Caco-2 (cell line): ENCODE measurements around the gene FAM187B. TPM values are rescaled to one million over a fixed set of nuclear protein-coding genes. Genes with fewer than 3 reads are reported as not detected.
A peak's percentile ranks its signal among the peaks of the same experiment; 100 is the strongest.
"Not testable (repeated sequence)": the region's sequence is repeated elsewhere in the genome, so short reads cannot be mapped to it uniquely, and the experiment has no call there.

Experiments
- BruUV-seq: library from RNA; stranded (reverse); fragments of 400-500 nt; replicated peaks from 2 replicates; lab custom pipeline; 2021; lab: Mats Ljungman, UMichigan
- CTCF ChIA-PET: fragments of 300-600 bp; sonication (Branson Sonifier 250); formaldehyde crosslinking; loops from one replicate; lab custom pipeline; 2022; ENCODE audit warnings: antibody characterized with exemption; lab: Charles Lee
- POLR2A ChIA-PET: fragments of 300-600 bp; sonication (Branson Sonifier 250); formaldehyde crosslinking; loops from one replicate; lab custom pipeline; 2022; ENCODE audit warnings: antibody characterized with exemption; lab: Charles Lee
- DNase-seq, 2 experiments: peaks; one replicate each; pipeline versions ENCODE4 v3.0.0 to v3.0.0-alpha.2; 2020 to 2022
- H3K27me3 ChIP-seq: replicated peaks from 2 replicates; pipeline ENCODE4 v1.6.0; 2011; ENCODE audit warnings: low read length; ENCODE audit not compliant: control insufficient read depth, insufficient read depth
- H3K36me3 ChIP-seq: 2 replicates; pipeline ENCODE4 v1.5.1; 2011; ENCODE audit warnings: low read length; ENCODE audit not compliant: control insufficient read depth, insufficient read depth
- H3K4me1 ChIP-seq: fragments of 250-450 bp; sonication (Bioruptor Pico); 2 replicates; pipeline ENCODE4 v1.5.1; 2020; ENCODE audit warnings: mild to moderate bottlenecking
- H3K4me3 ChIP-seq: 2 replicates; pipeline ENCODE4 v1.5.1; 2011; ENCODE audit warnings: low read depth, mild to moderate bottlenecking, control low read depth, low read length
- H3K9me3 ChIP-seq: fragments of 250-450 bp; sonication (Bioruptor Pico); 2 replicates; pipeline ENCODE4 v1.5.1; 2020; ENCODE audit warnings: mild to moderate bottlenecking, moderate library complexity
- H3K27ac Mint-ChIP-seq: one replicate; pipeline ENCODE4 v1.8.0; 2022; ENCODE audit warnings: mixed read lengths; ENCODE audit not compliant: unreplicated experiment
- H3K27me3 Mint-ChIP-seq: one replicate; pipeline ENCODE4 v1.8.0; 2022; ENCODE audit warnings: mixed read lengths; ENCODE audit not compliant: insufficient read depth, unreplicated experiment
- H3K36me3 Mint-ChIP-seq: one replicate; pipeline ENCODE4 v1.8.0; 2022; ENCODE audit warnings: mild to moderate bottlenecking, mixed read lengths; ENCODE audit not compliant: insufficient read depth, unreplicated experiment
- H3K4me1 Mint-ChIP-seq: one replicate; pipeline ENCODE4 v1.8.0; 2022; ENCODE audit warnings: low read depth, mixed read lengths; ENCODE audit not compliant: unreplicated experiment
- H3K4me3 Mint-ChIP-seq: one replicate; pipeline ENCODE4 v1.8.0; 2022; ENCODE audit warnings: mild to moderate bottlenecking, moderate library complexity, mixed read lengths; ENCODE audit not compliant: unreplicated experiment
- H3K9me3 Mint-ChIP-seq: one replicate; pipeline ENCODE4 v1.8.0; 2022; ENCODE audit warnings: mixed read lengths; ENCODE audit not compliant: unreplicated experiment
- intact Hi-C: fragments of 100-400 bp; cut with micrococcal nuclease; formaldehyde crosslinking; loops from one replicate; pipeline ENCODE4 v1.10.0; 2022; ENCODE audit not compliant: unreplicated experiment
- total RNA-seq: library from RNA; stranded (reverse); gene quantifications from 2 replicates; pipeline ENCODE4 v1.2.3, GENCODE V29; 2022
- TF ChIP-seq, protein P1 (sequence below), 2 experiments: fragments of 200-600 bp in 1 of 2; IDR thresholded peaks; 1 replicate in 1 of 2; 2 replicates in 1 of 2; pipeline versions ENCODE4 v1.5.1 to v1.8.0; 2011 to 2022; ENCODE audit warnings: antibody characterized with exemption in 1 of 2, control low read depth in 1 of 2, inconsistent platforms in 1 of 2, low read depth in 1 of 2, low read length in 1 of 2, mild to moderate bottlenecking in 1 of 2, moderate library complexity in 1 of 2; ENCODE audit not compliant: insufficient read depth in 1 of 2, severe bottlenecking in 1 of 2, unreplicated experiment in 1 of 2

FAM187B gene
- total RNA-seq, 1 experiment from 2014 or later: not detected

DNA sequence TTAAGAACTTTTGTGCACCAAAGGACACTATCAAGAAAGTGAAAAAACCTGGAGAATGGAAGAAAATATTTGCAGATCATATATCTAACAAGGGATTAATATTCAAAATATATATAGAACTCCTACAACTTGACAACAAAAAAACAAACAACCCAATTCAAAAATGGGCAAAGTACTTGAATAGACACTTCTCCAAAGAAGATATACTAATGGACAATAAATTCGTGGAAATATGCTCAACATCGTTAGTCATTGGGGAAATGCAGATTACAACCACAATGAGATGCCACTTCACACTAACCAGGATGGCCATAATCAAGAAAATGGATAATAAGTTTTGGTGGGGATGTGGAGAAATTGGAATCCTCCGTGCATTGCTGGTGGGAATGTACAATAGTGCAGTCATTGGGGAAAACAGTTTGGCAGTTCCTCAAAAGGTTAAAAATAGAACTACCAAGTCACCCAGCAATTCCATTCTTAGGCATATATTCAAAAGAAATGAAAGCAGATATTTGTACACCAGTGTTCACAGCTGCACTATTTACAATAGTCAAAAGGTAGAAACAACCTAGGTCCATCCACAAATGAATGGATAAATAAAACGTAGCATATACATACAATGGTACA, 18.0 kb upstream of the FAM187B start:
- CTCF ChIA-PET: no interaction called here

DNA sequence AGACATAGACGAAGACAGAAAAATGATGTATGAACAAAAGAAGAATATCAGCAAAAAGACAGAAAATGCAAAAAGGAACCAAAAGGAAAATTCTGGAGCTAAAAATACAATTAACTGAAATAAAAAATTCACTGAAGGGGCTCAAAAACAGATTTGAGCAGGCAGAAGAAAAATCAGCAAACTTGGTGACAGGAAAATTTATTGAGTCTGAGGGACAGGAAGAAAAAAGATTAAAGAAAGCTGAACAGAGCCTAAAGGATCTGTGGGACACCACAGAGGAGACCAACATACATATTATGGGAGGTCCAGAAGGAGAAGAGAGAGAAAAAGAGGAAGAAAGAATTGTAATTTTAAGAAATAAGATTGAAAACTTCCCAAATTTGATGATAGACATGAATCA, 12.9 kb upstream of the FAM187B start:
- H3K27me3 Mint-ChIP-seq: peaks cover 4% of the 10 kb centered on the region
- peaks cover 12% of the 10 kb centered on the region for H3K9me3 Mint-ChIP-seq
- intact Hi-C loops: loop anchor here (10.0 kb wide), 1 partner anchor 177 kb away; no protein-coding TSS in a partner anchor
- DNase-seq: no peak
- no peak overlapping the region for H3K4me3 ChIP-seq
- no peaks in the 10 kb centered on the region for H3K36me3 ChIP-seq
- peaks cover under 1% of the 10 kb centered on the region; the same call in 1 of the 2 replicates for H3K4me1 ChIP-seq
- H3K27me3 ChIP-seq: no peaks in the 10 kb centered on the region; the same call in 1 of the 2 replicates
- H3K4me3 Mint-ChIP-seq: no peak overlapping the region
- POLR2A ChIA-PET: no interaction called here
- no peak overlapping the region for H3K27ac Mint-ChIP-seq
- TF ChIP-seq, protein P1, sequence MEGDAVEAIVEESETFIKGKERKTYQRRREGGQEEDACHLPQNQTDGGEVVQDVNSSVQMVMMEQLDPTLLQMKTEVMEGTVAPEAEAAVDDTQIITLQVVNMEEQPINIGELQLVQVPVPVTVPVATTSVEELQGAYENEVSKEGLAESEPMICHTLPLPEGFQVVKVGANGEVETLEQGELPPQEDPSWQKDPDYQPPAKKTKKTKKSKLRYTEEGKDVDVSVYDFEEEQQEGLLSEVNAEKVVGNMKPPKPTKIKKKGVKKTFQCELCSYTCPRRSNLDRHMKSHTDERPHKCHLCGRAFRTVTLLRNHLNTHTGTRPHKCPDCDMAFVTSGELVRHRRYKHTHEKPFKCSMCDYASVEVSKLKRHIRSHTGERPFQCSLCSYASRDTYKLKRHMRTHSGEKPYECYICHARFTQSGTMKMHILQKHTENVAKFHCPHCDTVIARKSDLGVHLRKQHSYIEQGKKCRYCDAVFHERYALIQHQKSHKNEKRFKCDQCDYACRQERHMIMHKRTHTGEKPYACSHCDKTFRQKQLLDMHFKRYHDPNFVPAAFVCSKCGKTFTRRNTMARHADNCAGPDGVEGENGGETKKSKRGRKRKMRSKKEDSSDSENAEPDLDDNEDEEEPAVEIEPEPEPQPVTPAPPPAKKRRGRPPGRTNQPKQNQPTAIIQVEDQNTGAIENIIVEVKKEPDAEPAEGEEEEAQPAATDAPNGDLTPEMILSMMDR (IDR thresholded peaks at IDR 0.05; ENCODE audit: insufficient read depth in 1 of 2, low read depth in 1 of 2, low read length in 1 of 2, severe bottlenecking in 1 of 2, unreplicated experiment in 1 of 2): no peak
- CTCF ChIA-PET: no interaction called here
- no TSS peak for BruUV-seq
- no peaks in the 10 kb centered on the region for H3K4me1 Mint-ChIP-seq
- peaks cover 13% of the 10 kb centered on the region for H3K9me3 ChIP-seq
- H3K36me3 Mint-ChIP-seq: peaks cover 4% of the 10 kb centered on the region

More for the DNA sequence above, 18.0 kb upstream of the FAM187B start:
- Mint-ChIP-seq H3K4me3 (peak overlapping the region; percentile 86), H3K27ac (peak overlapping the region; percentile 94), H3K4me1 (peaks cover 21% of the 10 kb centered on the region), H3K9me3 (peaks cover 12% of the 10 kb centered on the region), H3K36me3 (peaks cover 44% of the 10 kb centered on the region), H3K27me3 (peaks cover 4% of the 10 kb centered on the region)
- peaks cover 8% of the 10 kb centered on the region for H3K9me3 ChIP-seq
- POLR2A ChIA-PET: no interaction called here
- no peak overlapping the region; the same call in 1 of the 2 replicates for H3K4me3 ChIP-seq
- intact Hi-C loops: loop anchor here (5.0 to 10.0 kb wide), 2 partner anchors 109 to 182 kb away; partner anchors contain the start of genes FXYD1 and LGI4
- H3K4me1 ChIP-seq: peaks cover 11% of the 10 kb centered on the region
- no peaks in the 10 kb centered on the region for H3K27me3 ChIP-seq
- no peak for DNase-seq
- no TSS peak for BruUV-seq
- TF ChIP-seq, protein P1 (IDR thresholded peaks at IDR 0.05; ENCODE audit: insufficient read depth in 1 of 2, low read depth in 1 of 2, low read length in 1 of 2, severe bottlenecking in 1 of 2, unreplicated experiment in 1 of 2): no peak
- H3K36me3 ChIP-seq: peaks cover 5% of the 10 kb centered on the region

DNA sequence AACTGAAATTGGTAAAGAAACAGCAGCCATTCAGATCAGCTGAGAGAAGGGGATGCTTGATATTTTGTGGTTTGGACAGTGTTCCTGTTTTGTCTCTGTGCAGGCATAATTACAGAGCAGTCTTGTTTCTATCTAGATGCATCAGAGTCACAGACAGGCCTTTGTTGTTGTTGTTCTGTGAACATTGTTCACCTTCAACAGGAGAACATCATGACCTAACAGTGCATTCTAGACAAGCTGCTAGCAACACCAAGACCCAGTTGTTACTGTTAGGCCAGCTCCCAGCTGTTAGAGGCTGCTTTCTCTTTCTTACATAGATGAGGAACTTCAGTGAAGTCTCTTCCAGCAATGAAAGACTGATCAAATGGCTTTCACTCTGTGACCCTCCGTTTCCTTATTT, 11.8 kb upstream of the FAM187B start:
- Histone ChIP-seq H3K36me3 (no peaks in the 10 kb centered on the region), H3K9me3 (peaks cover 13% of the 10 kb centered on the region), H3K4me1 (no peaks in the 10 kb centered on the region), H3K4me3 (no peak overlapping the region), H3K27me3 (no peaks in the 10 kb centered on the region; the same call in 1 of the 2 replicates)
- Mint-ChIP-seq H3K4me3 (no peak overlapping the region), H3K4me1 (no peaks in the 10 kb centered on the region), H3K36me3 (no peaks in the 10 kb centered on the region), H3K27me3 (peaks cover 4% of the 10 kb centered on the region), H3K27ac (no peak overlapping the region), H3K9me3 (peaks cover 12% of the 10 kb centered on the region)
- TF ChIP-seq, protein P1 (IDR thresholded peaks at IDR 0.05; ENCODE audit: insufficient read depth in 1 of 2, low read depth in 1 of 2, low read length in 1 of 2, severe bottlenecking in 1 of 2, unreplicated experiment in 1 of 2): no peak
- no TSS peak for BruUV-seq
- ChIA-PET POLR2A (no interaction called here), CTCF (no interaction called here)
- intact Hi-C loops: loop anchor here (10.0 kb wide), 1 partner anchor 176 kb away; no protein-coding TSS in a partner anchor
- no peak for DNase-seq

GRCh38 chr19:35239597-35239996, 11.1 kb upstream of the FAM187B start:
- CTCF ChIA-PET, BruUV-seq, H3K4me3 Mint-ChIP-seq, intact Hi-C loops, DNase-seq, H3K4me1 ChIP-seq, H3K36me3 ChIP-seq, H3K4me1 Mint-ChIP-seq, POLR2A ChIA-PET, H3K36me3 Mint-ChIP-seq, H3K27me3 Mint-ChIP-seq, H3K27me3 ChIP-seq, H3K4me3 ChIP-seq, H3K27ac Mint-ChIP-seq: not testable (repeated sequence)
- peaks cover 12% of the 10 kb centered on the region for H3K9me3 Mint-ChIP-seq
- H3K9me3 ChIP-seq: peaks cover 16% of the 10 kb centered on the region
